Dermis blood vessel endothelial cell (primary cell): ENCODE measurements around the gene LDLRAD4. TPM values are rescaled to one million over a fixed set of nuclear protein-coding genes. Genes with fewer than 3 reads are reported as not detected.

Experiments used
- DNase-seq: peaks from one replicate; pipeline ENCODE4 v3.0.0; 2010
- total RNA-seq: library from RNA; depleted of rRNA; stranded (reverse); fragments of >200 nt; gene quantifications from 2 replicates; pipeline ENCODE4 v1.2.3, GENCODE V29; 2014

Gene LDLRAD4
- 15.9 and 20.1 TPM in 2 replicates for total RNA-seq

DNA sequence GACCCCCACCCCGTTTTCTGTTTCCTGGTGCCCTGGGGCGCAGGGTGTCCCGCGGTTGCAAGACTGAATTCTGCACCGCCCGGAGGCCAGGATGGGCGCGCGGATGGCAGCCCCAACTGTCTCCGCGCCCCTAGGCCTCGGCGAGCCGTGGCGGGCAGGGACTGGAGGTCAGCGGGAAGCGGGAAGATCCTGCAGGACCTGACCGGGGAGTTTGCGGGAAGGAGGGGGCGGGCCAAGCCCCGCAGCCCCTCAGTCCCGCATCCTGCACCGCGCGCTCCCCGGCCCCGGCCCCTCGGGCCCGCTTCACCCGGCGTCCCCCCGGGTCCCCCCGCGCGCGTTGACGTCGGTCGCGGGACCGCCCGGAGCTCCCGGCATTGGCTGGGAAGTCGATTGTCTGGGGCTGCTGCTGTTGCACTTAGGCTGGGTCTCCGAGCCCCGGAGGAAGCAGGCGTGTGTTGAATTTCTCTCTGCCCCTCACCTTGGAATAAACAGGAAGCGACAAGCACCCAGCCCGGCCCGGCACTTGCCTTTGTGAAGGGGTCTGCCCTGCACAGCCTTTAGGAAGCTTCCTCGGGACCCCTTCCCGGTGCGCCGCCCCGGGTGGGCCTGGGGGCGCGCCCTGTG lies at the start of gene LDLRAD4:
Gene LDLRAD4 (plus strand): TSS at position 393 of the 624 bp plus-strand sequence.
- peak; percentile 42 for DNase-seq

GRCh38 chr18:13173578-13174145 lies 44.9 kb upstream of the LDLRAD4 start:
- DNase-seq, result no peak

DNA sequence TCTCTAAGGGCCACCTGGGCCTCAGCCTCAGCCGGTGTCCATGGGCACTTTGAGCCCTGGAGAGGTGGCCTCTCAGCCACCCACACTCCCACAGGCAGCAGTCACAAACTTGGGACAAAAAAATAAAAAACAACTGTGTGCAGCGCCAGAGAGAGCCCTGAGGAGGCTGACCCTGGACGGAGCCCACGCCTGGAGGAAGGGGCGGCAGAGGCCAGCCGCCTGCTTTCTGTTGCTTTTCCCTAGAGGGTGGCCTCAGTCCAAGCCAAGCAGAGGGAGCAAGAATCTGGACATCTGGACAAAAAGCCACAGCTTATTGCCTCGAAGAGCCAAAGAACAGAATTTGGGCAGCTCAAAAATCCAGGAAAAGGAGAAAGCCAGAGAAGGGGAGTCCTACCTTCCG lies 43.3 kb upstream of the LDLRAD4 start:
- DNase-seq, result no peak

- peak; percentile 7 for DNase-seq
These were observed 42.8 kb upstream of the LDLRAD4 start for GRCh38 chr18:13175754-13176210.

DNA sequence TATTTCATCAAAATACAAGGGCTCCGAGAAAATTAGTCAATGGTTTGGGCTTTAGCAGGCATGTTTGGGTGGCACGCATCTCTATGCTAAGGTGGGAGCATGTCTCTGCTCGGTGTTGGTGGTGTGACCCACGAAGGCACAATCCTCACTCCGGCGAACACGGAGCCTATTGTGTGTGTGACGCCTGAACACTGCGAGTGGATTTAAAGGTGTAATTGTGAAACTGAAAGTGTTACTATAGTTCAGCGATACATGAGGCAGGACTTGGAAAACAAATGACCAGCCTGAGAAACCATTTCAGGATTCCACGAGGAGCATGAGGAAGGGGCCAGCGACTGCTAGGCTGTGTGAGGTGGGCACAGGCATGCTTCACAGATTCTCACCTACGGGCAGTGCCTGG lies 41.7 kb upstream of the LDLRAD4 start:
- DNase-seq, result no peak

DNA sequence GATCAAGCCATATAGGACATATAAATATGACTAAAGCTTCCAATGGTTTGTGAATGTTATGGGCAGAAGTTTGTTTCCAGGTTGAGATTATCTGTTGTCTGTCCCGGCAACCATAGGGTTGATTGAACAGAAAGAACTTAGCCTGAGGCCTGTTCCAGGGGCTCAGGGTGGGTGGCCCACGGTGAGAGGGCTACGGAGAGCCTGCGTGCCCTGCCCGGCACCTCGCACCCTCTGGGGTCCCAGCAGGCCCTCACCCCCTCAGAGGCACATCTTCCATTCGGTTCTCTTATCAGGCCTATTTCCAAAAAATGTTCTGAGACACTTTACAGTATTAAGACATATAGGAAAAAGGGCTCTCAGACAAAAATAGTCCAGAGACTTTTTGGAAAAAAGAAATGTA lies 40.4 kb upstream of the LDLRAD4 start:
- DNase-seq, result no peak

GRCh38 chr18:13178976-13179375 lies 39.6 kb upstream of the LDLRAD4 start:
- no peak for DNase-seq

DNA sequence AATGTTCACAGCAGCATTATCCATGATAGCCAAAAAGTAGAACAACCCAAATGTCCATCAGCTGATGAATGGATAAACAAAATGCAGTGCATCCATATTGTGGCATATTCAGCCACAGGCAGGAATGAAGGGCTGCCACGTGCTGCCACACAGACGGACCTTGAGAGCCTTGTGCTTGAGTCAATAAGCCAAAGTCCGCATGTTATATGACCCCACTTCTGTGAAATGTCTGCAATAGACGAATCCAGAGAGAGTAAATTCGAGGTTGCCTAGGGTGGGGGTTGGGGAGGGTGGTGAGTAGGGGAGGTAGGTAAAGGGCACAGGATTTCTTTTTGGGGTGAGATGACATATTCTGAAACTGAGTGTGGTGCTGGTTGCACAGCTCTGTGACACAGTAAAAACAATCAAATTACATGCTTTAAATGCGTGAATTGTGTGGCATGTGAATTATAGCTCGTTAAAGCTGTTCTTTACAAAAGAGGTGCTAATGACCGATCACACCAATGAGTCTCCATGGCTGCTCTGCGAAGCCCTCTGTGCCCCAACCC lies 38.9 kb upstream of the LDLRAD4 start:
- no peak for DNase-seq

- no peak for DNase-seq
These were observed 37.8 kb upstream of the LDLRAD4 start for GRCh38 chr18:13180614-13181375.

DNA sequence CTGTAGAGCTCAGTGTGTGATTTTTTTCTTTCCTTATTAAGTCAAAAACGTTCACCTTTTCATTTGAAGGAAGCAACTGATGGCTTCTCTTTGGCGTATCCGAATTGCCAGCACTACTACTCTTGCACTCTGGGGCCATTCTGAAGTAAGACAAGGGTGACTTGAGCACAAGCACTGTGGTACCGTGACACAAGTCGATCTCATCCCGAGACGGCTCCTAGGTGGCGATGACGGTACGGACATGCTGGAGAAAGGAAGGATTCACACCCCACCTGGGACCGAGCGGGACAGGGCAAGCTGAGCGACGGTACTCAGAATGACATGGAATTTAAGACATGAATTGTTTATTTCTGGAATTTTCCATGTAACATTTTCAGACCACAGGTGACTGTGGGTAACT lies 36.8 kb upstream of the LDLRAD4 start:
- DNase-seq, result no peak

- no peak for DNase-seq
These were observed 35.2 kb upstream of the LDLRAD4 start for GRCh38 chr18:13183359-13183758.

GRCh38 chr18:13183790-13184189 lies 34.8 kb upstream of the LDLRAD4 start:
- no peak for DNase-seq

DNA sequence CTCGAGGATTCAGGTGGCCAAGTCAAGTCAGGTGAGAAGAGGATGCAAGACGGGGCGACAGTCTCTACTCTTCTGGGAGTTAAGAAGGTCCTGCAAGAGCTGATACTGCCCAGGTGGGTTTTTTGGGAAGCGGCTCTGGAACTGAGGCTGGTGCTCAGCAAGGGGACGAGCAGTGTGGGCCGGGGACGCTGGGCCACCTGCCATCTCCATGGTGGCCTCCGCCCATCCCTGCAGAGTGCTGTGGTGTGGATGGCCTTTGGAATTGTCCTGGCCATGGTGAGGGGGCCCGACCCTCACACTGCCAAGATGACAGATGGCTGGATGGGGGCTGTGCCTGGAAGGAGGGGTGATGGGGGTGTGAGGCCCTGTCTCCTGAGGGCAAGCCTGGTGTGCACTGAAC lies 34.2 kb upstream of the LDLRAD4 start:
- no peak for DNase-seq

GRCh38 chr18:13185675-13186198 lies 32.8 kb upstream of the LDLRAD4 start:
- DNase-seq, result no peak

GRCh38 chr18:13186687-13187086 lies 31.9 kb upstream of the LDLRAD4 start:
- no peak for DNase-seq

DNA sequence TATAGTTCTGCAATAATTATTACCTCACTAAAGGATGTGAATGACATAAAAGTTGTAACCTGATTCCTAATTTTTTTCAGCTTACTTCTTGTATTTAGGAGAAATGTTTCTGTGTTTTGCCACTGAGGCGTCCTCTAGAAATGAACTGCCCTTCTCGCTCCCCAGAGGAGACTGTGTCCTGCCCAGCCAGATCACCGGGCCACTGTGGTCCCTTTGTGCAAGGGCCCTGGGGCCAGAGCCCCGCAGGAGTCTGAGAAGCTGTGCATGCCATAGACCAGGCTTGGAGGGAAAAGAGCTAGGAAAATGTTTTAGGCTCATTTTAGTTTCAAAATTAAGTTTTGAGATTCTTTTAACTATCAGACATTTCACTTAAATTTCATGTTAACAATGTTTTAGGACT lies 31.1 kb upstream of the LDLRAD4 start:
- DNase-seq, result no peak

DNA sequence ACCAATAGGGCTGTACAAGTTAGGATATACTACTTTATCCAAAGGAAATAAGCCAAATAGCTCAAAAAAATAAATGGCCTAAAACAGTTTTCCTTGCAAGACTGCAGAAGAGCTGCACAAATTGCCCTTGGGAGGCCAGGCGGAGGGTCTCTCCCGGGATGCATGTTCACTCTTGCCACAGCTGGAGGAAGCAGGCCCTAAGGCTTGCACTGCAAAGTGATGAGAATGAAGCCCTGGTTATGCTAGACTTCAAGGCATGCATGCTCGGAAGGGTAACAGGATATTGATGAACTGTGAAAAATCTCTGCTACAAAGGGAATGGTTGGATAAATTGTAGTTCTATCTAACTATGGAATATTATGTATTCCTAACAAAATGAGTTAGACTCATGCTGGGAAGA lies 27.5 kb upstream of the LDLRAD4 start:
- no peak for DNase-seq

DNA sequence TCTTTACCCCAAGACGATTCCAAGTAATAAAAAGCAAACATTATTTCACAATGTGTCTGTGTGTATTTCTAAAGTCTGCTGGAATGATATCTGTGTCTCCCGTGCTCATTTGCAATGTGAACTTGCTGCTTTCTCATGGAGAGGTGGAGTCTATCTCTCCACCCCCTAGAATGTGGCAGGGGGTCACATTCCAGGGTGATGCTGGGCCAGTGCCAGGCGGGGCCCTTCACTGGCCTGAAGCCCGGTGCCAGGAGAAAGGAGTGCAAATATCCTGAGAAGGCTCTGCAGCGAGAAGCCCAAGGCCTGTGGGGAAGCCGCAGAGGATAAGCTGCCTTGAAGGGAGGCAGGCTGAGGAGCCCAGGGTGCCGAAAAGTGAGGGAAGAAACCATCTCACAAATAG lies 26.8 kb upstream of the LDLRAD4 start:
- no peak for DNase-seq

GRCh38 chr18:13192970-13193369 lies 25.6 kb upstream of the LDLRAD4 start:
- no peak for DNase-seq

DNA sequence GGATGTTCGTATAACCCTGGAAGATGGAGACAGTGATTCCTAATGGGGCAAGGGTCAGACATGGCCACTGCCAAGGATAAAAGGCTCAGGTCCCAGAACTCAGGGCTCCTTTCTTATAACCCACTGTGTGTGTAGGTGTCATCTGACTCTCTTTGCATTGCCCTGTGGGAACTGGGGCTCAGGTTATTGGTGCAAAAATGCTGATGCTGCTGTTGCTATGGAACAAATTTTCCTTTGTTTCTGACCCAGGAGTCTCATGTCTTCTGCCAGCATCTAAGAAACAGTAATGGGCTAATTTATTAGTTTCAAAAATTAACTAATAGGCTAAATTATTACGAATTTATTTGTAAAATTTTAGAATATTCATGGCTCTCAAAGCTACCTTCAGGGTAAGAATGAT lies 24.3 kb upstream of the LDLRAD4 start:
- no peak for DNase-seq

DNA sequence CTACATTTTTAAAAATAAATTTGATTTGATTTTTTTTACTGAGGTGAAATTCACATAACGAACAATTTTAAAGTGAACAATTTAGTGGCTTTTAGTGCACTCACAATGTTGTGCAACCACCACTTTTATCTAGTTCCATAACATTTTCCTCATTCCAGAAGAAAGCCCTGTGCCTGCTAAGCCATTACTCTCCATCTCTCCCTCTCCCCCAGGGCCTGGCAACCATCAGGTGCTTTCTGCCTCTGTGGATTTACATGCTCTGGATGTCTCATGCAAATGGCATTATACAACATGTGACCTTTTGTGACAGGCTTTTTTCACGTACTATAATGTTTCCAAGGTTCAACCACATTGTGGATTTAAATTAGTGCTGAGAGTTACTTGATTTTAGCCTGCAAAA lies 19.9 kb upstream of the LDLRAD4 start:
- no peak for DNase-seq

DNA sequence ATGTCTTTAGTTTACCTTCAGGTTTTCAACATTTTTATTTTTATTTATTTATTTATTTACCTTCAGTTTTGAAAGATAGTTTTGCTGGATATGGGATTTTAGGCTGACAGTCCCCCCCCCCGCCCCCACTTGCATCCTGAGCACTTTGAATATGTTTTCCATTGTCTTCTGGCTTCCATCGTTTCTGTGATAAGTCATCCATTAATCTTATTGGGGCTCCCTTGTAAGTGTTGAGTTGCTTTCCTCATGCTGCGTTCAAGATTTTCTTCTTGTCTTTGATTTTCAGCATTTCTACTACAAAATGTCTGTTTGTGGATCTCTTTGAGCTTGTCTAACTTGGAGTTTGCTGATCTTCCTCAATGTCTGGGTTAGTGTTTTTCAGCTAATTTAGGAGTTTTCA lies 19.4 kb upstream of the LDLRAD4 start:
- DNase-seq, result no peak

DNA sequence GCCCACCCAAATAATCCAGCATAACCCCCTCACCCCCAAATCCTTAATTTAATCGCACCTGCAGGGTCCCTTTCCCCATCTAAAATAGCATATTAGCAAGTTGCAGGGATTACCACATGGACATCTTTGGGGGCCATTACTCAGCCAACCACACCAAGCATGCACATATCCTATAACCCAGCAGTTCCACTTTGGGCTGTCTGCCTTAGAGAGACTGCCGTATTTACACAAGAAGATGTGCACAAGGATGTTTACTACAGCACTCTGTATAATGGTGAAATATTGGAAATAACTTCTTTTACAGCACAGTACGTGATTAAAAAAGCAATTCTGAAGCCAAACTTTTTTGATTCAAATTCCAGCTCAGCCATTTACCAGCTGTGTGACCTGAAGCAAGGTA lies 17.3 kb upstream of the LDLRAD4 start:
- no peak for DNase-seq

DNA sequence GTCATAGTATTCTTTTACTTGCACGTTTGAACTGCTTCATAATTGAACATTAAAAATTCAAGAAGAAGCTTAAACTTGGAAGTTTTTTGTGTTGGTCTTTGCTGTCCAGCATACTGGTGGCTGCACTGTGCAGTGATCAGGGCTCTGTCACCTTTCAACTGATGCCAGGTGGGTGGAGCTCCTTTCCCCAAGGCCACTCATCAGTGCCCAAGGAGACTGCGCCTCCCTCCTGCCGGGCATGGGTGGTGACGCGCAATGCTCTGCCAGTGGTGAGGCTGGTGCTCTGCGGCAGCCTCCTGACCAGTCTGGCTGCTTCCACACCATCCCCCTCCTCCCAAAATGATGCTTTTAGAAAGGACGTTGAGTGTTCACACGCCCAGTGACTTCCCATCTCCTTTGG lies 16.0 kb upstream of the LDLRAD4 start:
- DNase-seq, result no peak
